Stomach (tissue), 4 donors: Measurements from ENCODE around the gene IGFL3.
A peak's percentile ranks its signal among the peaks of the same experiment; 100 is the strongest.

ENCODE experiments used
- EP300 ChIP-seq: sonication (generic); formaldehyde crosslinking; IDR thresholded peaks from one replicate; pipeline ENCODE4 v1.6.1; 2017; ENCODE audit warnings: antibody characterized with exemption
- POLR2A ChIP-seq, 4 donors: fragments of 450-650 bp; IDR thresholded peaks; one replicate each; pipeline ENCODE4 v1.6.1; 2016; ENCODE audit warnings: antibody characterized with exemption in 4 of 4, control low read depth in 2 of 4, mild to moderate bottlenecking in 1 of 4, moderate library complexity in 1 of 4
- POLR2AphosphoS5 ChIP-seq, 3 donors: sonication (generic); formaldehyde crosslinking; IDR thresholded peaks; one replicate each; pipeline ENCODE4 v1.6.1; 2016; ENCODE audit warnings: antibody characterized with exemption in 3 of 3
- TF ChIP-seq, protein P1 (sequence below), 7 experiments: fragments of 450-650 bp in 4 of 7; fragments of 200-600 bp in 3 of 7; sonication (generic) in 3 of 7; IDR thresholded peaks; one replicate each; pipeline ENCODE4 v1.5.1; 2016 to 2019; ENCODE audit warnings: antibody characterized with exemption in 7 of 7, control low read depth in 2 of 7, mild to moderate bottlenecking in 1 of 7

DNA sequence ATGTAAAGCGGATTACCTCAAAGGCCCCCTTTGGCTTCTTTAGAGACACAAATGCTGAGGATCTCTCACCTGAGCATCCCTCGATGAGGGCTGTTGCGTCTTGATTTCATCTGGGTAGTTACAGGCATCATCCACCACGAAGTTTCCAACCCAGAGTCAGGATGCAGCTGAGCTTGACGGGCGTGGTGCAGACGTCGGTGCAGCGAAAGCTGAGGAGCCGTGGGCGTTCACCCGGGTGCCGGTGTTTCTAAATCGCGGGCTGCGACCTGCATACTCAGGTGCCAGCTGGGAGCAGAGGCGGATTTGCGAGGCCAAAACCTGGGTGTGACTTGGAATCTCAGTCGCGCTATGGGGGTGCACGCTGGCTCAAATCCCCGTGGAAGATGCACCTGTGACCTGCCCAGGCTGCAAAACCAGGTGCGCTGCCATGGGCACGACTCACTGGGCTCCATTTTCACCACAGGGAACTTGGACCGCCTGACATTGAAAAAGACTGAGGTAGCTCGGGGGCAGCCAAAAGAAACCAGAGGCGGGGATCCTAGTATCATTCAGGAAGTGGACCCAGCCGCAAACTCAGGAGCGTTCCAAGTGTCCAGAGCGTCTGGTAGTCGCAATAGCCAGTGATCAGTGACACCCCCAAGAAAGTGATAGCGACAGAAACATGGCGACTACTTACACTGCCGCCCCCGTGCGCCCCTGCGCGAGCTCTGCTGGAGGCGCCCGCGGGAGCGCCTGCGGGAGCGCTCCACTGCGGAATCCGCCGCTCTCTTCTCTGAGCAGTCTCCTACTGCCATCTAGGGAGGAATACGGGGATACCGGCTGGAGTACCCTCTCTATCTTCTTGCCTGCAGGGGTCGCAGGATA is 47.3 kb downstream of the IGFL3 start:
- TF ChIP-seq, protein P1, sequence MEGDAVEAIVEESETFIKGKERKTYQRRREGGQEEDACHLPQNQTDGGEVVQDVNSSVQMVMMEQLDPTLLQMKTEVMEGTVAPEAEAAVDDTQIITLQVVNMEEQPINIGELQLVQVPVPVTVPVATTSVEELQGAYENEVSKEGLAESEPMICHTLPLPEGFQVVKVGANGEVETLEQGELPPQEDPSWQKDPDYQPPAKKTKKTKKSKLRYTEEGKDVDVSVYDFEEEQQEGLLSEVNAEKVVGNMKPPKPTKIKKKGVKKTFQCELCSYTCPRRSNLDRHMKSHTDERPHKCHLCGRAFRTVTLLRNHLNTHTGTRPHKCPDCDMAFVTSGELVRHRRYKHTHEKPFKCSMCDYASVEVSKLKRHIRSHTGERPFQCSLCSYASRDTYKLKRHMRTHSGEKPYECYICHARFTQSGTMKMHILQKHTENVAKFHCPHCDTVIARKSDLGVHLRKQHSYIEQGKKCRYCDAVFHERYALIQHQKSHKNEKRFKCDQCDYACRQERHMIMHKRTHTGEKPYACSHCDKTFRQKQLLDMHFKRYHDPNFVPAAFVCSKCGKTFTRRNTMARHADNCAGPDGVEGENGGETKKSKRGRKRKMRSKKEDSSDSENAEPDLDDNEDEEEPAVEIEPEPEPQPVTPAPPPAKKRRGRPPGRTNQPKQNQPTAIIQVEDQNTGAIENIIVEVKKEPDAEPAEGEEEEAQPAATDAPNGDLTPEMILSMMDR (IDR thresholded peaks at IDR 0.05) = peak in 5 of 7 experiments; percentile 33 to 74 (median 58)
- TF ChIP-seq POLR2AphosphoS5 (IDR thresholded peaks at IDR 0.05) (no peak), EP300 (no peak), POLR2A (IDR thresholded peaks at IDR 0.05) (no peak)
